G401.6 (cell line): ENCODE results near the gene GLIS1.

Experiments used
- FAIRE-seq: peaks from 2 replicates; lab custom pipeline; 2012; peaks lifted over from hg19 to GRCh38; lab: Jason Lieb, UNC

The GLIS1 gene

GRCh38 chr1:53678507-53678906, 60.5 kb downstream of the GLIS1 start:
- no peak for FAIRE-seq

- no peak for FAIRE-seq
These were observed 60.9 kb downstream of the GLIS1 start for GRCh38 chr1:53678046-53678445.

GRCh38 chr1:53677486-53677885, 61.5 kb downstream of the GLIS1 start:
- FAIRE-seq: no peak

GRCh38 chr1:53672785-53673184, 66.2 kb downstream of the GLIS1 start:
- no peak for FAIRE-seq

- FAIRE-seq: no peak
These were observed 66.7 kb downstream of the GLIS1 start for GRCh38 chr1:53672243-53672642.

- no peak for FAIRE-seq
These were observed 69.3 kb downstream of the GLIS1 start for GRCh38 chr1:53669621-53670191.

GRCh38 chr1:53666566-53666965, 72.4 kb downstream of the GLIS1 start:
- no peak for FAIRE-seq

GRCh38 chr1:53665996-53666395, 73.0 kb downstream of the GLIS1 start:
- no peak for FAIRE-seq

- no peak for FAIRE-seq
These were observed 75.2 kb downstream of the GLIS1 start for GRCh38 chr1:53663529-53664300.

GRCh38 chr1:53662951-53663350, 76.0 kb downstream of the GLIS1 start:
- FAIRE-seq: no peak

GRCh38 chr1:53662169-53662568, 76.8 kb downstream of the GLIS1 start:
- no peak for FAIRE-seq

GRCh38 chr1:53661496-53661895, 77.5 kb downstream of the GLIS1 start:
- FAIRE-seq: no peak

- no peak for FAIRE-seq
These were observed 78.3 kb downstream of the GLIS1 start for GRCh38 chr1:53660666-53661065.

GRCh38 chr1:53659436-53659835, 79.5 kb downstream of the GLIS1 start:
- no peak for FAIRE-seq

- FAIRE-seq: no peak
These were observed 80.3 kb downstream of the GLIS1 start for GRCh38 chr1:53658489-53659230.

- FAIRE-seq: no peak
These were observed 81.0 kb downstream of the GLIS1 start for GRCh38 chr1:53657891-53658396.

- FAIRE-seq: no peak
These were observed 81.5 kb downstream of the GLIS1 start for GRCh38 chr1:53657531-53657805.

GRCh38 chr1:53656747-53657530, 82.0 kb downstream of the GLIS1 start:
- FAIRE-seq: no peak

GRCh38 chr1:53655931-53656746, 82.8 kb downstream of the GLIS1 start:
- no peak for FAIRE-seq

- FAIRE-seq: no peak
These were observed 84.5 kb downstream of the GLIS1 start for GRCh38 chr1:53654216-53655210.

- no peak for FAIRE-seq
These were observed 85.3 kb downstream of the GLIS1 start for GRCh38 chr1:53653631-53654030.
